NCI-H510A treated with DMSO at 0.1 percent for 48 hours (cell line): ENCODE measurements around the gene TSPAN18.

Experiments used
- DNase-seq: peaks from one replicate; lab custom pipeline; 2025; lab: John Stamatoyannopoulos, UW

The TSPAN18 gene

DNA sequence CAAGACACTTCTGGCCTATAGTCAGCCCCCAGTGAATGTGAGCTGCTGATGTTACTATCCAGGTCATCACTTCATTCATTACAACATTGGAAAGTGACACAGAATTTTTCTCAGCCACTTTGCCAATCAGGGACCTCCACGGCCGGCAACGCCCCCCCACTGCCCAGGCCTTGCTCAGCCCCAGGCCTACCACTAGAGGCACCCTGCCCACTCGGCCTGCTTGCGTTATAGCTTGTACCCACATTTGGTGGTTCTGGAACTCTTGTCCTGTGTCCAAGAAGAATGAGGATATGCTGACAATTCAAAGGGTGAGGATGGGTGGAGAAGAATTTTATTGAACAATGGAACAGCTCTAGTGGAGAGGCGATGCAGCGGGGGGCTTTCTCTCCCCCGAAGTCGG, 96.2 kb downstream of the TSPAN18 start:
- DNase-seq, result no peak

DNA sequence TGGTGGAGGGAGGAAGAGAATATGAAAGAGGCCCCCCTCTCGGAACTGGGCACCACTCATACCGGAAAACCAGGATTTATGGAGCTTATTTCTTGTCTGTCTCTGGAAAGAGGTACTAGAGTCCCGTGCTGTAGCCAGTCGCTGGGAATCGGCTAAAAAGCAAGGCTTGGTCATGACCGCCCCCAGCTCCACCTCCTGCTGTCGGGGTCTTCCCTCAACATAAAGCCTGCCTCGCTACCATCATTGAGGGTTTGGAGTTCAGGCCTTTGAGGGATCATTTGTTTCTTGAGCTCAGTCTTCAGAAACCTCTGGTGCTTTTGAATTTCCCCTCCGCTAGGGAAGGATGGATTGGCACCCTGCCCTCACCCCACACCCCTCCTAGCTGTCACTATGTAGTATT, 97.1 kb downstream of the TSPAN18 start:
- DNase-seq, result no peak

DNA sequence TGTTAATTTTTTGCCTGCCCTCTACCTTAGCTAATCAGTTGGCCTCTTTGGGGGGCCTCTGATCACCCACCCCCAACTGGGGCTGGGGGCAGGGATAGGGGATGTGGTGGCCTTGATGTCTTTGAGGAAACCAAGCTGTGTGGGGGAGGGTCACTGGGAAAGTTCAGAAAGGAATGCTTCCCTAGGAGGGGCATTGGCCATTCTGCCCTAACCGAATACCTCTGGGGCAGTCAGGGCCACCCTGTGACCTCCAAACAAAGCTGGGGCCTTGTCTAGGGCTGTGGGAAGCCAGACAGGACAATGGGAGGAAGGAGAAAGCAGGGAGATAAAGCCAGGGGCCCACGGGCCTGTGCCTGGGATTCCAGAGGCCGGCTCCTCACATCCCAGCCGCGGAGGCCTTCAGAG, 97.5 kb downstream of the TSPAN18 start:
- no peak for DNase-seq

DNA sequence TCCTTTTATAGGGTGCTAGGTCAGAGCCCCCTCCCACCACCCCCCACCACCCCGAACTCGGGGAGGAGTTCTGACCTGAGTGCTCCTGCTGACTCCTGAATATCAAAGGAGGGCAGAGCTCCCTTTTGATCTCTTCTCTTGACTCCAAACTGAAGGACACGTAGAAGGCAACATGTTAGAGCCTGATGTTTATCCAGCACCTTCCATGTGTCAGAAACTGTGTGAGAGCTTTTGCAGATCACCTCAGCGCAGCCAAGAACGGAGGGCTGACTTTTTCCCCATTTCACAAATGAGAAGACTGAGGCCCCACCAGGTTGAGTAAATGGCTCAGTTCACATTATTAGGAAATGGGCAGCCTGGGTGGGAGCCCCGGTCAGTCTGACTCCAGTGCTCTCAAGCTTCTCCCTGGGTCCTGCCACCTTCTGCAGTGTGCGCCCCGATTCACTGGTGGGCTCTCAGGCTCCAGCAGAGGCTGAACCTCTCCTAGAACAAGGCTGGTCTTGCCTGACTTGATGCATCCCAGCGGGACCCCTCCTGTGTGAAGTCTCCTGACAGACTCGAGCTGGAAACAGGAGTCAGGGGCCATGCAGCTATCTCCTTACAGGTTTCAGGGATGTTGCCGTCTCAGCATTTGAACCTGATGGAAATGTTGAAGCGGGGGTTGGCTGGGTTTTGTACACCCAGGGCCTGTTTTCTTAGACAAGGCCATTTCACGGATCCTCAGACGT, 98.5 kb downstream of the TSPAN18 start:
- DNase-seq, result no peak

DNA sequence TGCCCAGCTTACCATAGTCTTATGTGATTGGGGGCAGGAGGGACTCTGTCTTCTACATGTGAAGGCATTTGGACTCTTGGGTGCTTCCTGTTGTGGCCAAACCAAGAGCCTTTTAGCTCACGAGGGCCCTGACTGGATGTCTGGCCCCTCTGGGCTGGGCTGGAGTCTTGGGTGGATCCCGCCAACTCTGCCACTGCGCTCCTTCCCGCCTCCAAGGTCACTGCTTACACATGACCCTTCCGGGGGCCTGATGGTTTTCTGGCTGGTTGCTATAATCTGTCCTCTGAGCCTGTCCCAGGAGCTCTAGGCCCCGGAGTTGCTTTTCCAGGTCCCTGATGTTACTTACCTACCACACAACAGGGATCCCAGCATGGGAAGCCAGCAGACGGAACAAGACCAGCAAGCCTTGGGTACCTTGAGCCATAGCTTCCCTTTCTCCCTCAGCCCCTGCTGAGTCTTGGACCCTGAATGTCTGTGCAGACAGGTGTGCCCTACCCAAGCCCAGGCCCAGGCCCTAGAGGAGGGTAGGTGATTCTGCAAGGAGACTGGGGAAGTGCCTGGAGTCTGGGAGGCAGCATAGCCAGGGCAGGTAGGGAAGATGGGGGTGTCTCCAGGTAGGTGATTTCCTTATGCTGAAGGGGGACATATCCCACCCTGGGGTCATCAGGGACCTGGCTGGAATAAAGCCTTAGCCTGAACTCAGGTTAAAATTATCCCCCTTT, 100.3 kb downstream of the TSPAN18 start:
- DNase-seq, result no peak

DNA sequence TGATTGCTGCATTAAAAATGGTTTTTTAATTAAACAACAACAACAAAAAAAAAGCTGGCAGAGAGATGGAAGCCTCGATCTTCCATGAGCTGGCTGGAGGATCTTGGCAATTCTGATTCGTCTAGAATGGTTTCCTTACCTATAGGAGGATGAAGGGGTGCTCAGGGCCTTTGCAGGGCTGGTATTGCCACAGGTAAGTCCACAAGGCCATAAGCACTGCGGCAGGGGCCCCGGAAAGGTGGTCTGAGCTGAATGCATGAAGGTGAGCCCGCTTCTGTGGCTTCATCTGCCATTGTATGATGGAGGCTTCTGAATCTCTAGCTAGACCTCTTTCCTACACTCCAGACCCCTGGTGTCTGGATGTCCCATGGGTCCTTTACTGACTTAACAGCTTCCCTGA, 101.5 kb downstream of the TSPAN18 start:
- DNase-seq, result no peak

DNA sequence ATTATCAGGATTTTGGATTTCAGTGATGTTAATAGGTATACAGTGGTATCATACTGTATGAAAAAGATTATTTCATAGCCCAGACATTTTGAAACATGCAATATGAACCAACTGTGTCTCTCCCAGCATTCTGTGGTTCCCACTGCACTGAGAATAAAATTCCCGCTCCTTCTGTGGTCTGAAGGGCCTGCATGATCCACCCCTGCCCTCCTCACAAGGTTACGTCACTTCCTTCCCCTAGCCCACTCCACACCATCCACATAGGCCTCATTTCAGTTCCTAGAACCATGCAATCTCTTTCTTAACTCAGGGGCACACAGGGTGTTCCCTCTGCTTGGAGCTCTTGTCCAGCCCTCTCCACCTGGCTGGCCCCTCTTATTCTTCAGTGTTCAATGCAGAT, 103.1 kb downstream of the TSPAN18 start:
- no peak for DNase-seq

DNA sequence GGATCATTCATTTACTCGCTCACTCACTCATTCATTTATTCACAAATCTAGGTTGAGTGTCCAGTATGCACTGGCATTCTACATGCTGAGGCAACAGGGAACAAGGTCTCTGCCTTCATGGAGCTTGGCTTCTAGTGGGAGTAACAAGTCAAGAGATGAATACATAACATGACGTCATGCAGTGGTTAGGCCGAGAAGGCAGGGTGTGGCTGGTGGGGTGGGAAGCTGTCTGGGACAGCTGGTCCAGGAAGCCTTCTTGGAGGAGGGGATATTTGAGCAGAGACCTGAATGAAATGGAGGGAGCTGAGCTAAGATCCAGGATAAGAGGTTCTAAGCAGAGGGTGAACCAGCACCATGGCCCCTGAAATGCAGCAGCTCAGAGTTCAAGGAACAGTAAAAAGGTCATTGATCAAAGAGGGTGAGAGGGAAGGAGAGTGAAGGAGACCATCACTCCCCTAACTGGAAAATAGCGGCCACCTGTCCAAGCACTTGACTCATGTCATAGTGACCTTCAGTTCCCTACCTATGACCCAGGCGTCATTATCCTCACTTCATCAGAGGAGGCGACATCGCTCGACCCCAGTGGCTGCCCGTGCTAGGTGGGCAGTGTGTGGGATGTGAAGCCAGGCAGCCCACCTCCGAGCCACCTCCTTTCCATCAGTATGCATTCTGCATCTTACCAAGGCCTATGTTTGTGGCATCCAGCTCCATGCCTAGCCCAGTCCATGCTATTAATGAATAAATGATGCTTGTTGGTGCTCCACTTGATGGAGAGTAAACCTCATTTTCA, 105.0 kb downstream of the TSPAN18 start:
- no peak for DNase-seq

DNA sequence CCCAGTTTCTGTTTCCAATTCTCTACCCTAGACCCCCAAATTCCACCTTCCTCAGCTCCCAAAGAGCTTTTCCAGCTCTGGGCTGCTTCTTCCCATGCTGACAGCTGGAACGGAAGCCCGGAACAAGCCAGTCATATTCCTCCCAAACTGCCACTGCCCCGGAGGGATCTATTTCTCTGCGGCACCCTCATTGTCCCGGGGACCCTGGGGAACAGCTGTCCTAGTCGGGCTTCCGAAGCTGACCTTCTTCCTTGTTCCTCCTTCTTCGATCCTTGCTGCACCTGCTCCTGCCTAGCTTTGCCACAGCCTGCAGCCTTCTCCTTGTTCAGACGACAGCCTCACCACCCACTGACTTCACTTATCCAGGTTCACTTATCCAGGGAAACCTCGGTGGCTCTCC, 105.7 kb downstream of the TSPAN18 start:
- no peak for DNase-seq

DNA sequence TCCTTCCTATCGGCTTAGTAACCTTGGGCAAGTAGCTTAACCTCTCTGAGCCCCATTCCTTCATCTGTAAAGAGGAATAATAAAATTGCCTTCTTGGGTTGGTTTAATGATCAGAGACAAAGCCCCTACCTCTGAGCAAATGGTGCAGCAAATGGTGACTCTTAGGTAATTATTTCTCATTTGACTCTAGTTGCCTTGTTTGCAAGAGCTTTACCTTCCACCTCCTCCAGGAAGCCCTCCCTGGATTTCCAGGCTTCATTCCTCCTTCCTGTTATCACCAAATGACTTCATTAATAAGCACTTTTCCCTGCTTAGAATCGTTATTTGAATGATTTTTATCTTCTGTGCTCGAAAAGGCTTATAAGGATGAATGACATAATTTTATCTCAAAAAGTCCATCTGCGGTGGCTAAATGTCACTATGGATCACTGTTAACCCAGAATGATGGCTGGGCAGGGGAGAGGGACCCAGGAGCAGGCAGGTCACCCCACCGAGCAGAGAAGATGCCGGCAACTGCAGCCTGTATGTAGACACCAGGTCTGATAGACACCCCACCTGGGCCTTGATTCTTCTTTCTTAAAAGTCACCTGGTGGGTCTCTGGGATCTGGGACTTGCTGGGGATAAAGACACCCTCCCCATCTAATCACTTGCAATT, 106.6 kb downstream of the TSPAN18 start:
- no peak for DNase-seq

DNA sequence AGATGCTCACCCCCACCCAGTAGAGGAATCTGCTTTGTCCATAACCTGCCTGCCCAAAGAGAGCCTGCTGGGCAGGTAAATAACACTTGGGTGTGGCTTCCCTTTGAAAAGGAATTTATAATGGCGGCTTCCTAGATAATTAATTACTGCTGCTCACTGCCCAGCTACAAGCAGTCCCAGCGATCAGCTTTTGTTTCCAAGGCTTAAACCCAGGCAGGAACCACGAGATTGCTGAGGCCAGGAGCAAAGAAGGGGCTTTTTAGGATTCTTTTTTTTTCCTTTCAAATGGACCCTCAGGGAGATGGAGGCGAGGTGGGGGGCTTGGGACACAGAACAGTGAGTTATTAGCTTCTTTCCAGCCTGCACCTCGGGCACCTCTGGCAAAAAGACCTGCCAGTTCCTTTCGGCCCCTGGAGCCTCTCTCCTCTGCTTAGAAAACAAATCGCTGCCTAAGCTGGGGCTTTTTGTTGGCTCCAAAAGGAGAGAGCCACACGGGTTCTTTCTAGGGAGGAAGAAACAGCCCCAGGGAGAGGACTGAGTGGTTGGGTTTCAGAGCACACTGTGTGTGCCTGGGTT, 107.2 kb downstream of the TSPAN18 start:
- DNase-seq, result no peak

DNA sequence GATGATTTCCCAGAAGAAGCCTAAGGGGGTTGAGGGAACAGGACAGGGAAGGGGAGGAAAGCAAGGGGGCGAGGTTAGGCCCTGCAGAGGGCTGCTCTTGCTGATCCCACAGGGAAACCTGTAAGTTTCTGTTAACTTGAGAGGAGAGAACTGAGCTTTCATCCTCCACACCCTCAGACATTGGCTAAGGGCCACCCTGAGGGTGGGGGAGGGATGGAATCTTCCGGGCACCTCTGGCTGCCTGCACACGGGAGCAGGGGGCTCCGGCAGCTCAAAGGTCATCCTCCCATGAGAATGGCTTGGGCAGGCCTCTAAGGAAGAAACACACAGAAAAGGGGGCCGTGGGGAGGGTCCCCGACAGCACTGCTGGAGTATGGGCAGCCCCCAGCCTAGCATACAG, 108.1 kb downstream of the TSPAN18 start:
- no peak for DNase-seq

DNA sequence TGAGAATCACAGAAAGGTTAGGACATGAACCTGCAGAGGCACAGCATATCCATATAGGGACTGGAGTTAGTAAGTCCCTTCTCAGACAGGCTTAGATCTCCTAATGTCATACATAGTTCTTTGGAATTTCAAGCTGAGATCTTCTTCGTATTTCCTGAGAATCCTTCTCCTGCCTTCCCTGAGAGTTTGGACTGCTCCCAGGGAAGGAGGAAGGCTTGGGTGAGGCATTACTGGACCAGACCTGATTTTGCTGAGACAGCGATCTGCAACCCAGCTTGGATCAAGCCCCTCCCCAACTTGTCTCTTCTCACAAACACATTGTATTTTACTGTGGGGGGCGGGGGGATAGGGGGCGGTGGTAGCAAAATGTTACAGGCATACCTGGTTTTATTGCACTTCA, 108.5 kb downstream of the TSPAN18 start:
- no peak for DNase-seq

DNA sequence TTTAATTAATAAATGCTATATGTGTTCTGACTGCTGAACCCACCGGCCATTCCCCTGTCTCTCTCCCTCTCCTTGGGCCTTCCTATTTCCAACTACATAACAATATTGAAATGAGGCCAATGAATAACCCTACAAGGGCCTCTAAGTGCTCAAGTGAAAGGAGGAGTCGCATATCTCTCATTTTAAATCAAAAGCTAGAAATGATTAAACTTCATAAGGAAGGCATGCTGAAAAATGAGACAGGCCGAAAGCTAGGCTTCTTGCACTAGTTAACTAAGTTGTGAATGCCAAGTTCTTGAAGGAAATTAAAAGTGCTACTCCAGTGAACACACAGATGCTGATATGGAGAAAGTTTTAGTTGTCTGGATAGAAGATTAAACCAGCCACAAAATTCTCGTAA, 109.2 kb downstream of the TSPAN18 start:
- DNase-seq, result no peak

DNA sequence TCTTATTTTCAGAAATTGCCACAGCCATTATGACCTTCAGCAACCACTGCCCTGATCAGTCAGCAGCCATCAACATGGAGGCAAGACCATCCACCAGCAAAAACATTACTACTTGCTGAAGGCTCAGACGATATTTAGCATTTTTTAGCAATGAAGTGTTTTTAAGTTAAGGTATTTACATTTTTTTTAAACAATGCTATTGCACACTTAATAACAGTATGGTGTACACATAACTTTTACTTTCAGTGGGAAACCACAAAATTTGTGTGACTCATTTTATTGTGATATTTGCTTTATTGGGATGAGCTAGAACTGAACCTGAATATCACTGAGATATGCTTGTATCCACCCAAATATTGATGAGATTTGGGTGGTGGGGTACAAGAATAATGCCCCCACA, 110.9 kb downstream of the TSPAN18 start:
- DNase-seq, result no peak

DNA sequence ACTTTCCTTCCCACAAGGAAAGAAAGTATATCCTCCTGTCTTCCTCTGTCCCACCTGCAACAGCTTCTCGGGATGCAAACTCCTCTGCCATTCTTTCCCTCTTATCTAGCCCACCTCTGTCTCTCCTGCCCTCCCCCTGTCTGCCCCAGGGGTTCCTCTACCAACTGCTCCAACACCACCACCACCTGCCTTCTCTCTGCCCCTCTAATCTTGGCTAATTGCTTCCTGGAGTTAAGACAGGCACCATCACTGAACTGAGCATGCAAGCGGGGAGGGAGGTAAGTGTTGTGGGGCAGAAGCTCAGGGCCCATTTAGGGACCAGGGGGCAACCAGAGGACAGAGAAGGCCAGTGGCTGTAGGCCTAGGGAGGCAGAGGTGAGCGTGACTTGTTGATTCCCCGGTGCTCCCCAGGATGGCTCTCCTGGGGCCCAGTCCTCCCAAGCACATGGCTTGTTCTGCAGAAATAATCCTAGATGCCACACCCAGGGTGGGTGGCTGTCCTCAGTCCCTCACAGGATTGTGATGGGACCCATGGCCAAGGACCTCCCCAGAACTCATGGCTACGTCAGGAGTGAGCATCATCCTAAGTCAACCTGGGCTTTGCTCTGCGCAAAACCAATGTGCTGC, 112.8 kb downstream of the TSPAN18 start:
- no peak for DNase-seq

DNA sequence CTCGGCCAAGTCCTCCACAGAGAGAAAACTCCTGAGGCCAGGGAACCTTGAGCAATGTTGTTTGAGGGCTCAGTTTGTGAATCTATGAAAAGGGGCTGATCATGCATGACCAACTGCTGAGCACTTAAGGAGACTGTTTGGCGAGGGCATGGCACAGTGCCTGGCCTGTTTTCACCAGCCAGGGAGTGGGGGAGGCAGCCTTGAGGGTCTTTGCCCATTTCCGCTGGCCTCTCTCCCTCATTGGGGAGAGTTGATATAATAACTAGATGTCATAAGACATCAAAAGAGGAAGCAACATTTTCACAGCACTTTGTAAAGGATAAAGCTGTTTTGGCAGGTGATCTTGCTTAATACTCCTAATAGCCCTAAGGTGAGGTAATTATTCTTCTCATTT, 113.3 kb downstream of the TSPAN18 start:
- DNase-seq, result no peak

DNA sequence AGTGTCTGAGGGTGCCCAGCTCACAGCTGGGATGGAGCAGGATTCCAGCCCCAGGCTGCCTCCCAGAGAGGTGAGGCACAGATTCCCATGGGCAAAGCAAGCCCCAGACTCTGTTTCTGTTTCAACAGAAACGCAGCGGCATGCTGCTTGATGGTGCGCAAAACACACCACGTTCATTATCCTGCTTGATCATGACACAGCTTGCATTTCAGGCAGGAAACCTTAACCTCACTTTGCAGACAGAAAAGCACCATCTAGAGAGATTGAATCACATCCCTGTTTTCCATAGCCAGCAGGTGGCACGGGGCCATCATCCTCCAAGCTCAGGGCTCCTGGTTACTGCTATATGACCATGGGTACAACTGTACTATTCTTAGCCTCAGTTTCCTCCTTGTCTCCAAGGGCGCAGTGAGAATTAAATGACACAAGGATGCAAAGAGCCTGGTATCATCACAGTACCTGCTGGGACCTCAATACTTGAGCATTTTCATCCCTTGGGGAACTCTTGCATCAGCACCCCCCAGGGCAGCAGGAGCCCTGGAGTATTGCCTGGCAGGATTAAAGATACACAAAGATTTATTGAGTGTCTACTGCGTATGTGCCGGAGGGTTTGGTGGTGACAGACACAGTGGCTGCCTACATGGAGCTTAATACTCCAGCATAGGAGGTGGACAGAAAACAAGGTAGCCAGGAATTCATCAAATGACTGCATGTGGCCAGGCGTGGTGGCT, 113.9 kb downstream of the TSPAN18 start:
- DNase-seq, result no peak

DNA sequence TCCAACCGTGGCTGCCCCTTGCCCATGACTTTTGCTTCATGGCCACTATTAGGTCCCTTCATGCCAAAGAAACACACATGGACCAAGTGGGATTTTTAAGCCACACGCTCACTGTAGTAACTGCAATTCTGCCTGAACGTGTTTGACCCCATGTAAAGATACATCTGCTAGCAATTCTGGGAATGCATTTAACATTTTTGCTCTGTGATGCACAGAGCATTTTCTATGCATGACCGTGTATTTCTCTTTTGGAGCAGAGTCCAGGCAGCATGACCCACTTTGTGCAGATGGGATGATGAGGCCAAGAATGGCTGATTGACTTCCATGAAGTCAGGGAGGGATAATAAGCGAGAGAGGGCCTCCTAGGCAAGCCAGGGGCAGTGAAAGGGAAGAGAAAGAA, 115.5 kb downstream of the TSPAN18 start:
- DNase-seq, result no peak

DNA sequence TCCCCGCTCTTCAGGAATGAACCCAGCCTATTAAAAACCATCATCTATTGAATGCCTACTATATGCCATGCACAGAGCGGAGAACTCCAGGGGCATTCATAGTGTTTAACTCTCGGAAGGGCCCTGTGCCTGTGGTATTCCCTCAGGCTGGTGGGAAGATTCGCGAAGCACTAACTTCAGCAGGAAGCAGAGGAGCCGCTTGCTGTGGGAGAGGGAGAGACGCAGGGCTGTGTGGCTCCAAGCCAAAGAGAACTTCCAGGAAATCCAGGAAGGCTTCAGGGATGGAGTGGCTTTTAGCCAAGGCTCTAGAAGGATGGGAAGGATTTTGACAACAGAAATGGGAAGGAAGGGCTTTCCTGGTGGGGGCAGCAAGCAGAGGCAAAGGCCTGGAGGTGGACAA, 120.1 kb downstream of the TSPAN18 start:
- no peak for DNase-seq

DNA sequence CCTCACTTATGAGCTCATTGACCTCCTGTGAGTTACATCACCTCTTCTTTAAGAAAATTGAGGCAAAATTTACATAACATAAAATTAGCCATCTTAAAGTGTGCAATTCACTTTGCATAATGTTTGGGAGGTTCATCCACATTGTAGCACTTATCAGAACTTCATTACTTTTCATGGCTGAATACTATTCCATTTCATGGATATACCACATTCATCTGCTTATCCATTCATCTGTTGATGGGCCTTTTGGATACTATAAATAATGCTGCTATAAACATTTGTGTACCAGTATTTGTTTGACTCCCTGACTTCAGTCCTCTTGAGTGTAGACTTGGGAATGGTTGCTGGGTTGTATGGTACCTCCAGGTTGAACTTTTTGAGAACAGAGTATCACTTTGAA, 120.6 kb downstream of the TSPAN18 start:
- DNase-seq, result no peak
